Keratinocyte (primary cell): ENCODE results near the gene EXOSC1. TPM values are rescaled to one million over a fixed set of nuclear protein-coding genes. Genes with fewer than 3 reads are reported as not detected.
"Not testable (repeated sequence)": the region's sequence is repeated elsewhere in the genome, so short reads cannot be mapped to it uniquely, and the experiment has no call there.

Source experiments
- DNase-seq: peaks from one replicate; pipeline ENCODE4 v3.0.0-alpha.2; 2011; ENCODE audit warnings: low read depth, missing footprints, low spot score
- FAIRE-seq: peaks from 2 replicates; lab custom pipeline; 2011; peaks lifted over from hg19 to GRCh38; lab: Jason Lieb, UNC
- H2AFZ ChIP-seq: 2 replicates; pipeline ENCODE4 v1.6.0; 2012; ENCODE audit warnings: low read length, control low read depth, inconsistent platforms; ENCODE audit not compliant: control insufficient read depth
- H3K27ac ChIP-seq: 2 replicates; pipeline ENCODE4 v1.5.1; 2011; ENCODE audit warnings: low read length; ENCODE audit not compliant: control insufficient read depth, insufficient read depth
- H3K27me3 ChIP-seq: 3 replicates; pipeline ENCODE4 v1.6.0; 2011; ENCODE audit warnings: low read length; ENCODE audit not compliant: control insufficient read depth, insufficient read depth; ENCODE audit errors: extremely low read depth
- H3K36me3 ChIP-seq, 2 experiments: 2 replicates in 1 of 2; 3 replicates in 1 of 2; pipeline ENCODE4 v1.5.1; 2011; ENCODE audit warnings: low read length in 2 of 2, mild to moderate bottlenecking in 1 of 2; ENCODE audit not compliant: control insufficient read depth in 2 of 2, insufficient read depth in 2 of 2; ENCODE audit errors: extremely low read depth in 1 of 2
- H3K4me1 ChIP-seq: 3 replicates; pipeline ENCODE4 v1.5.1; 2011; ENCODE audit warnings: low read length; ENCODE audit not compliant: control insufficient read depth, insufficient read depth; ENCODE audit errors: extremely low read depth
- H3K4me2 ChIP-seq: 3 replicates; pipeline ENCODE4 v1.6.0; 2011; ENCODE audit warnings: low read depth, low read length; ENCODE audit not compliant: control insufficient read depth, insufficient read depth; ENCODE audit errors: extremely low read depth
- H3K4me3 ChIP-seq, 3 experiments: fragments of 200-600 bp in 1 of 3; sonication (generic) in 1 of 3; 2 replicates in 2 of 3; 3 replicates in 1 of 3; pipeline ENCODE4 v1.5.1; 2011 to 2016; ENCODE audit warnings: low read length in 3 of 3, mild to moderate bottlenecking in 3 of 3, control low read depth in 2 of 3, inconsistent platforms in 1 of 3, low read depth in 1 of 3, mixed read lengths in 1 of 3, mixed run types in 1 of 3, moderate library complexity in 1 of 3; ENCODE audit not compliant: control insufficient read depth in 2 of 3, insufficient read depth in 2 of 3; ENCODE audit errors: extremely low read depth in 1 of 3
- H3K79me2 ChIP-seq: 2 replicates; pipeline ENCODE4 v1.6.0; 2012; ENCODE audit warnings: low read length; ENCODE audit not compliant: control insufficient read depth, insufficient read depth
- H3K9ac ChIP-seq: 3 replicates; pipeline ENCODE4 v1.6.0; 2011; ENCODE audit warnings: low read length; ENCODE audit not compliant: control insufficient read depth, insufficient read depth; ENCODE audit errors: extremely low read depth
- H3K9me1 ChIP-seq: 3 replicates; pipeline ENCODE4 v1.6.0; 2011; ENCODE audit warnings: low read length; ENCODE audit not compliant: control insufficient read depth, insufficient read depth; ENCODE audit errors: extremely low read depth
- H3K9me3 ChIP-seq: 2 replicates; pipeline ENCODE4 v1.5.1; 2012; ENCODE audit warnings: low read depth, low read length; ENCODE audit not compliant: control insufficient read depth
- H4K20me1 ChIP-seq: 3 replicates; pipeline ENCODE4 v1.6.0; 2011; ENCODE audit warnings: low read length; ENCODE audit not compliant: control insufficient read depth, insufficient read depth; ENCODE audit errors: extremely low read depth
- CTCF ChIP-seq, 3 experiments: IDR thresholded peaks in 1 of 3; conservative IDR thresholded peaks in 1 of 3; optimal IDR thresholded peaks in 1 of 3; 2 replicates in 2 of 3; 3 replicates in 1 of 3; pipeline versions ENCODE3 to v1.5.1; 2011; ENCODE audit warnings: low read length in 3 of 3, mild to moderate bottlenecking in 3 of 3, moderate library complexity in 2 of 3, control low read depth in 1 of 3, inconsistent platforms in 1 of 3; ENCODE audit not compliant: insufficient read depth in 2 of 3; ENCODE audit errors: extremely low read depth in 1 of 3
- EZH2 ChIP-seq: IDR thresholded peaks from one replicate; pipeline ENCODE4 v1.6.1; 2012; ENCODE audit warnings: inconsistent platforms, mild to moderate bottlenecking, low read length, moderate library complexity
- dilution Hi-C: fragments of 300-500 bp; cut with MboI; formaldehyde crosslinking; loops from one replicate; pipeline ENCODE4 v1.7.0; 2020; ENCODE audit warnings: low sequenced_read_pairs; ENCODE audit not compliant: extremely low pct_ligation_motif_present
- polyA plus RNA-seq, 5 experiments: library from polyadenylated mRNA; depleted of rRNA in 3 of 5; stranded (reverse) in 3 of 5; stranded (forward) in 1 of 5; unstranded in 1 of 5; fragments of >200 nt; gene quantifications; 1 replicate in 1 of 5; 2 replicates in 3 of 5; 3 replicates in 1 of 5; pipeline versions ENCODE4 v1.2.1 to v1.2.3, GENCODE V29; 2011 to 2012; ENCODE audit warnings: missing spikeins in 2 of 5, low read depth in 1 of 5, low replicate concordance in 1 of 5

The EXOSC1 gene
- polyA plus RNA-seq, 1 donor (not counting 4 experiments of a cell fraction or from before 2014, with no cell fraction given) = 45.7 TPM

- H3K4me2 ChIP-seq = peak overlapping the region; percentile 71
- TF ChIP-seq CTCF (optimal IDR thresholded peaks at IDR 0.05 in 1 of 3, IDR thresholded peaks at IDR 0.05 in 1 of 3, conservative IDR thresholded peaks at IDR 0.05 in 1 of 3; ENCODE audit: extremely low read depth in 1 of 3, insufficient read depth in 2 of 3, low read length in 3 of 3) = no peak
- TF ChIP-seq EZH2 = no peak
Observed at GRCh38 chr10:97481071-97481470, 35.3 kb upstream of the EXOSC1 start.

GRCh38 chr10:97479939-97480338, 34.1 kb upstream of the EXOSC1 start:
- peaks cover 21 to 42% of the 10 kb centered on the region in 2 experiments for H3K36me3 ChIP-seq
- no peak for DNase-seq
- no peaks in the 10 kb centered on the region for H4K20me1 ChIP-seq
- no peak overlapping the region for H3K4me3 ChIP-seq
- no peak overlapping the region for H3K9ac ChIP-seq
- H3K9me1 ChIP-seq = no peaks in the 10 kb centered on the region
- dilution Hi-C loops = no loop called here
- H3K27me3 ChIP-seq = no peaks in the 10 kb centered on the region
- H3K79me2 ChIP-seq = peaks cover 36% of the 10 kb centered on the region
- H2AFZ ChIP-seq = no peak overlapping the region
- peak overlapping the region; percentile 43 for H3K4me2 ChIP-seq
- TF ChIP-seq CTCF (optimal IDR thresholded peaks at IDR 0.05 in 1 of 3, IDR thresholded peaks at IDR 0.05 in 1 of 3, conservative IDR thresholded peaks at IDR 0.05 in 1 of 3; ENCODE audit: extremely low read depth in 1 of 3, insufficient read depth in 2 of 3, low read length in 3 of 3) (no peak), EZH2 (no peak)
- peaks cover 43% of the 10 kb centered on the region for H3K4me1 ChIP-seq
- H3K27ac ChIP-seq = peak overlapping the region; percentile 76
- no peaks in the 10 kb centered on the region for H3K9me3 ChIP-seq
- peak; percentile 17 for FAIRE-seq

More at GRCh38 chr10:97481071-97481470, 35.3 kb upstream of the EXOSC1 start:
- Histone ChIP-seq H3K4me3 (no peak overlapping the region), H2AFZ (no peak overlapping the region), H3K79me2 (peaks cover 45% of the 10 kb centered on the region), H3K4me1 (peaks cover 40% of the 10 kb centered on the region), H3K9ac (peak overlapping the region; percentile 47), H4K20me1 (no peaks in the 10 kb centered on the region), H3K27me3 (no peaks in the 10 kb centered on the region), H3K9me3 (no peaks in the 10 kb centered on the region), H3K9me1 (no peaks in the 10 kb centered on the region), H3K27ac (peak overlapping the region; percentile 76), H3K36me3 (peaks cover 21 to 42% of the 10 kb centered on the region in 2 experiments)
- DNase-seq = peak; percentile 55
- dilution Hi-C loops = no loop called here
- peak; percentile 75 for FAIRE-seq

- FAIRE-seq = peak; percentile 92
- H4K20me1 ChIP-seq, H3K9me3 ChIP-seq, H2AFZ ChIP-seq, dilution Hi-C loops, H3K27me3 ChIP-seq, H3K9me1 ChIP-seq, DNase-seq: not testable (repeated sequence)
- H3K27ac ChIP-seq = peak overlapping the region; percentile 76
- peaks cover 19 to 42% of the 10 kb centered on the region in 2 experiments for H3K36me3 ChIP-seq
- H3K4me3 ChIP-seq = peak overlapping the region in 1 of 3 experiments; percentile 11
- peaks cover 43% of the 10 kb centered on the region for H3K4me1 ChIP-seq
- peak overlapping the region; percentile 20 for H3K9ac ChIP-seq
- H3K4me2 ChIP-seq = peak overlapping the region; percentile 47
- H3K79me2 ChIP-seq = peaks cover 32% of the 10 kb centered on the region
Observed at GRCh38 chr10:97479410-97479809, 33.6 kb upstream of the EXOSC1 start.
